ENCODE measurements around the gene PTP4A2.

- TF ChIP-seq CTCF (IDR thresholded peaks at IDR 0.05) (no peak), POLR2AphosphoS5 (IDR thresholded peaks at IDR 0.05; ENCODE audit: low read depth, low read length) (no peak), TCF12 (IDR thresholded peaks at IDR 0.05) (no peak), USF2 (IDR thresholded peaks at IDR 0.05; ENCODE audit: borderline replicate concordance, low read depth, low read length) (no peak), FOXM1 (IDR thresholded peaks at IDR 0.05; ENCODE audit: low read depth) (no peak), ELF1 (IDR thresholded peaks at IDR 0.05) (no peak), REST (IDR thresholded peaks at IDR 0.05; ENCODE audit: low read depth, low read length) (no peak)
These were observed 36.2 kb downstream of the PTP4A2 start for GRCh38 chr1:31901838-31902509.

Measured in SK-N-SH (cell line).